ENCODE measurements around the gene VPS13A. TPM values are rescaled to one million over a fixed set of nuclear protein-coding genes. Genes with fewer than 3 reads are reported as not detected.

VPS13A gene
- total and polyA plus RNA-seq, 2 of the 13 experiments (the other 11 are each of a cell fraction or from before 2014, with no cell fraction given) = 20.4 to 20.7 TPM

DNA sequence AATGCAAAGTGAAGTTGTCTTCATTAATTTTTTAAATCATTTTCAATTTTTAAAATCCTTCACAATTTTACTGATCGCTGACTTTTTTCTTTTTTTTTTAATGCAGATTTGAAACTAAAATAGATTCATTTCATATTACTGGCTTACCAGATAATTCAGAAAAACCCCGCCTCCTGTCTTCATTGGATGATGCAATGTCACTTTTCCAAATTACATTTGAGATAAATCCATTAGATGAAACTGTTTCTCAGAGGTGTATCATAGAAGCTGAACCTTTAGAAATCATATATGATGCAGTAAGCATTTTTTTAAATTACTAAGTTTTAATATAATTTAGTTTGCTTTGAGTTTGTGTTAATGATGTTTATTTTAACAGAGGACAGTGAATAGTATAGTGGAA lies 60.6 kb downstream of the VPS13A start:
- Histone ChIP-seq H4K20me1 (ENCODE audit: insufficient read depth, low read length) (no peaks in the 10 kb centered on the region), H2AFZ (ENCODE audit: low read length) (no peak overlapping the region), H3K4me1 (ENCODE audit: insufficient read depth, low read length) (no peaks in the 10 kb centered on the region), H3K9ac (ENCODE audit: insufficient read depth, low read depth, low read length) (no peak overlapping the region), H3K27ac (ENCODE audit: extremely low read length, insufficient read depth, low read length) (no peak overlapping the region), H3K9me3 (ENCODE audit: low read length) (no peaks in the 10 kb centered on the region), H3K4me2 (ENCODE audit: low read depth, low read length) (no peak overlapping the region), H3K79me2 (ENCODE audit: insufficient read depth, low read length) (no peaks in the 10 kb centered on the region), H3K4me3 (replicated peaks in 1 of 3; ENCODE audit: insufficient read depth in 1 of 3, low read depth in 2 of 3, low read length in 3 of 3) (no peak overlapping the region), H3K36me3 (replicated peaks in 1 of 2; ENCODE audit: control insufficient read depth in 1 of 2, insufficient read depth in 2 of 2, low read length in 2 of 2) (peaks cover 1 to 8% of the 10 kb centered on the region in 2 experiments; a peak in 1 of 5 replicates), H3K27me3 (ENCODE audit: control insufficient read depth in 1 of 2, insufficient read depth in 2 of 2, low read length in 2 of 2) (no peaks in the 10 kb centered on the region)
- BruUV-seq (replicated peaks) = no TSS peak
- WGBS (ENCODE audit: low lambda C conversion rate) = 98% methylated on average over 2 of the region's 2 CpGs
- ATAC-seq (no peak), FAIRE-seq (no peak), DNase-seq (ENCODE audit: low spot score) (no peak)
- intact Hi-C loops (cut with micrococcal nuclease; ENCODE audit: unreplicated experiment) = no loop called here
- in situ Hi-C loops (cut with HindIII; ENCODE audit: extremely low pct_ligation_motif_present, low pct_unique_long_range_greater_than_20kb) = no loop called here
- POLR2A ChIA-PET = no interaction called here
- CTCF ChIA-PET (ENCODE audit: low intra/inter-chr PET ratio, low total read pairs) = no interaction called here
- TF ChIP-seq CEBPB (IDR thresholded peaks at IDR 0.05; ENCODE audit: borderline replicate concordance, low read depth, low read length) (peak; percentile 18; the same call in 1 of the 2 replicates), U2AF2 (IDR thresholded peaks at IDR 0.05; ENCODE audit: low read depth, low read length) (no peak), MAFK (conservative IDR thresholded peaks at IDR 0.05 in 1 of 2, IDR thresholded peaks at IDR 0.05 in 1 of 2; ENCODE audit: low read length in 2 of 2) (0 out of 4 replicates have a peak, but pooled peaks of 1 of the 2 experiments have one; percentile 21)

DNA sequence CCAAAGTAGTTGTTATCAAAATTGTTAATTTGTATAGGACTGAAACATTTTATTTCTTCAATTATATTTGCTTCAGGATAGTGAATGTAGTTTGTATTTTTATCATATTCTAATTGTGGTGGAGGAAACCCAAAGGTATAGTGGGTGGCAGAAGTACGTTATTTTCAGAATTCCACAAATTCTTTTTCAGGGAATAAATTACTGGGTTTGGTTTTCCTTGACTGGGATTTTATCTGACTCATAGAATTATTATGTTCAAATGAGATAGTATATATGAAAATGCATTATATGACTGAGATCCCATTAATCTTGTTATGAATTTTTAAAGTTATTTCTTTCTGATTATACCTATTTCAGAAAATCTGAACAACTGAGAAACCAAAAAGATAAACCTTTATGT lies 73.7 kb downstream of the VPS13A start:
- POLR2A ChIA-PET = no interaction called here
- no peak for FAIRE-seq
- intact Hi-C loops (cut with micrococcal nuclease; ENCODE audit: unreplicated experiment) = no loop called here

More for the DNA sequence above, 73.7 kb downstream of the VPS13A start:
- no peak overlapping the region for H3K4me2 ChIP-seq (ENCODE audit: low read depth, low read length)
- H3K4me1 ChIP-seq (ENCODE audit: insufficient read depth, low read length) = no peaks in the 10 kb centered on the region
- H3K79me2 ChIP-seq (ENCODE audit: insufficient read depth, low read length) = no peaks in the 10 kb centered on the region
- peaks cover 0 to 10% of the 10 kb centered on the region in 2 experiments; a peak in 2 of 5 replicates for H3K36me3 ChIP-seq (replicated peaks in 1 of 2; ENCODE audit: control insufficient read depth in 1 of 2, insufficient read depth in 2 of 2, low read length in 2 of 2)
- BruUV-seq (replicated peaks) = no TSS peak
- WGBS (ENCODE audit: low lambda C conversion rate) = 100% methylated on average over 1 of the region's 1 CpG
- H4K20me1 ChIP-seq (ENCODE audit: insufficient read depth, low read length) = no peaks in the 10 kb centered on the region
- no peak overlapping the region for H2AFZ ChIP-seq (ENCODE audit: low read length)
- DNase-seq (ENCODE audit: low spot score) = no peak
- ATAC-seq = no peak
- no peak overlapping the region for H3K27ac ChIP-seq (ENCODE audit: extremely low read length, insufficient read depth, low read length)
- no peak overlapping the region for H3K9ac ChIP-seq (ENCODE audit: insufficient read depth, low read depth, low read length)
- no peak for TF ChIP-seq RCOR2 (CRISPR knock-in tag; IDR thresholded peaks at IDR 0.05)
- no peak for TF ChIP-seq ZNF431 (CRISPR knock-in tag; IDR thresholded peaks at IDR 0.05; ENCODE audit: borderline replicate concordance, low read depth)
- TF ChIP-seq TRIM22 (IDR thresholded peaks at IDR 0.05) = no peak
- no peak for TF ChIP-seq DBP (CRISPR knock-in tag; IDR thresholded peaks at IDR 0.05; ENCODE audit: not compliant biosample characterization)
- TF ChIP-seq POLR2G (IDR thresholded peaks at IDR 0.05; ENCODE audit: low read depth, low read length) = no peak
- no peak for TF ChIP-seq ZNF704 (CRISPR knock-in tag; IDR thresholded peaks at IDR 0.05; ENCODE audit: borderline replicate concordance)
- TF ChIP-seq CBFB (CRISPR knock-in tag; IDR thresholded peaks at IDR 0.05) = no peak
- no peak for TF ChIP-seq RFX3 (CRISPR knock-in tag; IDR thresholded peaks at IDR 0.05)
- no peak for TF ChIP-seq RARG (CRISPR knock-in tag; IDR thresholded peaks at IDR 0.05; ENCODE audit: low read depth)
- TF ChIP-seq, protein P1, sequence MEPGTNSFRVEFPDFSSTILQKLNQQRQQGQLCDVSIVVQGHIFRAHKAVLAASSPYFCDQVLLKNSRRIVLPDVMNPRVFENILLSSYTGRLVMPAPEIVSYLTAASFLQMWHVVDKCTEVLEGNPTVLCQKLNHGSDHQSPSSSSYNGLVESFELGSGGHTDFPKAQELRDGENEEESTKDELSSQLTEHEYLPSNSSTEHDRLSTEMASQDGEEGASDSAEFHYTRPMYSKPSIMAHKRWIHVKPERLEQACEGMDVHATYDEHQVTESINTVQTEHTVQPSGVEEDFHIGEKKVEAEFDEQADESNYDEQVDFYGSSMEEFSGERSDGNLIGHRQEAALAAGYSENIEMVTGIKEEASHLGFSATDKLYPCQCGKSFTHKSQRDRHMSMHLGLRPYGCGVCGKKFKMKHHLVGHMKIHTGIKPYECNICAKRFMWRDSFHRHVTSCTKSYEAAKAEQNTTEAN (CRISPR knock-in tag; conservative IDR thresholded peaks at IDR 0.05) = no peak
- in situ Hi-C loops (cut with HindIII; ENCODE audit: extremely low pct_ligation_motif_present, low pct_unique_long_range_greater_than_20kb) = no loop called here
- CTCF ChIA-PET (ENCODE audit: low intra/inter-chr PET ratio, low total read pairs) = no interaction called here
- H3K27me3 ChIP-seq (ENCODE audit: control insufficient read depth in 1 of 2, insufficient read depth in 2 of 2, low read length in 2 of 2) = no peaks in the 10 kb centered on the region
- no peak overlapping the region for H3K4me3 ChIP-seq (replicated peaks in 1 of 3; ENCODE audit: insufficient read depth in 1 of 3, low read depth in 2 of 3, low read length in 3 of 3)
- H3K9me3 ChIP-seq (ENCODE audit: low read length) = no peaks in the 10 kb centered on the region

Measured in HepG2 (cell line).